OCI-LY1 (cell line): Measurements from ENCODE around the gene MEI1.

Source experiments
- H2AFZ ChIP-seq: fragments of 200-600 bp; sonication (generic), shearing (Covaris generic); 2 replicates; pipeline ENCODE4 v1.6.0; 2014; ENCODE audit warnings: antibody characterized with exemption, mild to moderate bottlenecking, low read length
- H3F3A ChIP-seq: fragments of 200-600 bp; sonication (generic), shearing (Covaris generic); 2 replicates; pipeline ENCODE4 v1.6.0; 2014; ENCODE audit warnings: mild to moderate bottlenecking, antibody characterized with exemption, low read length, moderate library complexity; ENCODE audit not compliant: insufficient read depth
- H3K27ac ChIP-seq: fragments of 200-600 bp; sonication (generic); 2 replicates; pipeline ENCODE4 v1.5.1; 2014; ENCODE audit warnings: low read length, mixed run types, mild to moderate bottlenecking, low read depth; ENCODE audit not compliant: poor library complexity, severe bottlenecking
- H3K27me3 ChIP-seq: fragments of 200-600 bp; sonication (generic); 2 replicates; pipeline ENCODE4 v1.6.0; 2014; ENCODE audit warnings: antibody characterized with exemption, mild to moderate bottlenecking, low read length, moderate library complexity; ENCODE audit not compliant: insufficient read depth
- H3K36me3 ChIP-seq: fragments of 200-600 bp; sonication (generic); 2 replicates; pipeline ENCODE4 v1.6.1; 2014; ENCODE audit warnings: mild to moderate bottlenecking, antibody characterized with exemption, low read length, moderate library complexity, mixed read lengths; ENCODE audit not compliant: insufficient read depth
- H3K4me1 ChIP-seq: fragments of 200-600 bp; sonication (generic); 2 replicates; pipeline ENCODE4 v1.5.1; 2014; ENCODE audit warnings: mild to moderate bottlenecking, low read length, moderate library complexity; ENCODE audit not compliant: insufficient read depth, severe bottlenecking
- H3K4me2 ChIP-seq: fragments of 200-600 bp; sonication (generic), shearing (Covaris generic); 2 replicates; pipeline ENCODE4 v1.6.1; 2014; ENCODE audit warnings: low read length
- H3K4me3 ChIP-seq: fragments of 200-600 bp; sonication (generic); 2 replicates; pipeline ENCODE4 v1.5.1; 2014; ENCODE audit warnings: low read length, low read depth, mild to moderate bottlenecking, mixed read lengths; ENCODE audit not compliant: poor library complexity, severe bottlenecking
- H3K79me2 ChIP-seq: fragments of 200-600 bp; shearing (Covaris generic); 2 replicates; pipeline ENCODE4 v1.6.1; 2016; ENCODE audit warnings: mixed run types, low read length, mixed read lengths; ENCODE audit not compliant: insufficient read depth
- H3K9ac ChIP-seq: fragments of 200-600 bp; sonication (generic), shearing (Covaris generic); 2 replicates; pipeline ENCODE4 v1.6.1; 2014; ENCODE audit warnings: mild to moderate bottlenecking, low read length, mixed read lengths
- H3K9me2 ChIP-seq: fragments of 200-600 bp; sonication (generic), shearing (Covaris generic); 2 replicates; pipeline ENCODE4 v1.6.1; 2014; ENCODE audit warnings: low read depth, mild to moderate bottlenecking, low read length, mixed read lengths
- H3K9me3 ChIP-seq: fragments of 200-600 bp; shearing (Covaris generic); 2 replicates; pipeline ENCODE4 v1.6.1; 2014; ENCODE audit warnings: low read length, mixed read lengths
- H4K20me1 ChIP-seq: fragments of 200-600 bp; sonication (generic), shearing (Covaris generic); 2 replicates; pipeline ENCODE4 v1.6.0; 2016; ENCODE audit warnings: mild to moderate bottlenecking, low read length; ENCODE audit not compliant: insufficient read depth
- EZH2 ChIP-seq: fragments of 200-600 bp; sonication (generic), shearing (Covaris generic); IDR thresholded peaks from 2 replicates; pipeline ENCODE4 v1.8.0; 2017; ENCODE audit warnings: borderline replicate concordance, mixed run types, mild to moderate bottlenecking, antibody characterized with exemption, low read length, moderate library complexity, mixed read lengths
- TF ChIP-seq, protein P1 (sequence below): fragments of 200-600 bp; sonication (generic), shearing (Covaris generic); IDR thresholded peaks from 2 replicates; pipeline ENCODE4 v1.5.1; 2017; ENCODE audit warnings: mild to moderate bottlenecking, antibody characterized with exemption, low read length, moderate library complexity, mixed read lengths

The MEI1 gene

DNA sequence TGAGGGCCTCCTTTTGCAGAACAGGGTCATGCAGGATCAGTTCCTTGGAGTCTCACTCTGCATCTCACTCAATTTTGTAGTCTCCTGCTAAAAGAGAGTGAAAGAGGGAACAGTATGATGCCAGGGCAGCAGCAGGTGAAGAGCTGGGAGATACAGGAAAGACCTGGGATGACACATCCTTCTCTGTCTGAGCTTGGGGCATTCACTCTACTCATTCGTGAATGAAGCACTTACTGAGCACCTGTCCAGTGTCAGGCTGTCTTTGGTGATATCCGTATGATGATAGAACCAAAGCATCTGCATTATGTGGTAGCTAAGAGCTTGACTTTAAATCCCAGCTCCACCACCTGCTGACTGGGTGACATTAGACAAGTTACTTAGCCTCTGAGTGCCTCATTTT is 148.0 kb downstream of the MEI1 start:
- peaks cover 99% of the 10 kb centered on the region for H3K79me2 ChIP-seq
- H3K9me3 ChIP-seq = no peaks in the 10 kb centered on the region
- peak overlapping the region; percentile 34 for H3K4me3 ChIP-seq
- no peaks in the 10 kb centered on the region for H3K9me2 ChIP-seq
- peak overlapping the region; percentile 38; the same call in 1 of the 2 replicates for H3K9ac ChIP-seq
- no peak for TF ChIP-seq EZH2
- TF ChIP-seq, protein P1, sequence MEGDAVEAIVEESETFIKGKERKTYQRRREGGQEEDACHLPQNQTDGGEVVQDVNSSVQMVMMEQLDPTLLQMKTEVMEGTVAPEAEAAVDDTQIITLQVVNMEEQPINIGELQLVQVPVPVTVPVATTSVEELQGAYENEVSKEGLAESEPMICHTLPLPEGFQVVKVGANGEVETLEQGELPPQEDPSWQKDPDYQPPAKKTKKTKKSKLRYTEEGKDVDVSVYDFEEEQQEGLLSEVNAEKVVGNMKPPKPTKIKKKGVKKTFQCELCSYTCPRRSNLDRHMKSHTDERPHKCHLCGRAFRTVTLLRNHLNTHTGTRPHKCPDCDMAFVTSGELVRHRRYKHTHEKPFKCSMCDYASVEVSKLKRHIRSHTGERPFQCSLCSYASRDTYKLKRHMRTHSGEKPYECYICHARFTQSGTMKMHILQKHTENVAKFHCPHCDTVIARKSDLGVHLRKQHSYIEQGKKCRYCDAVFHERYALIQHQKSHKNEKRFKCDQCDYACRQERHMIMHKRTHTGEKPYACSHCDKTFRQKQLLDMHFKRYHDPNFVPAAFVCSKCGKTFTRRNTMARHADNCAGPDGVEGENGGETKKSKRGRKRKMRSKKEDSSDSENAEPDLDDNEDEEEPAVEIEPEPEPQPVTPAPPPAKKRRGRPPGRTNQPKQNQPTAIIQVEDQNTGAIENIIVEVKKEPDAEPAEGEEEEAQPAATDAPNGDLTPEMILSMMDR = no peak
- H4K20me1 ChIP-seq = no peaks in the 10 kb centered on the region
- peaks cover 76% of the 10 kb centered on the region for H3K36me3 ChIP-seq
- H3K27ac ChIP-seq = peak overlapping the region; percentile 55
- peaks cover 66% of the 10 kb centered on the region for H3K4me1 ChIP-seq
- H3K4me2 ChIP-seq = peak overlapping the region; percentile 59
- no peaks in the 10 kb centered on the region for H3F3A ChIP-seq
- H3K27me3 ChIP-seq = no peaks in the 10 kb centered on the region
- no peak overlapping the region for H2AFZ ChIP-seq

DNA sequence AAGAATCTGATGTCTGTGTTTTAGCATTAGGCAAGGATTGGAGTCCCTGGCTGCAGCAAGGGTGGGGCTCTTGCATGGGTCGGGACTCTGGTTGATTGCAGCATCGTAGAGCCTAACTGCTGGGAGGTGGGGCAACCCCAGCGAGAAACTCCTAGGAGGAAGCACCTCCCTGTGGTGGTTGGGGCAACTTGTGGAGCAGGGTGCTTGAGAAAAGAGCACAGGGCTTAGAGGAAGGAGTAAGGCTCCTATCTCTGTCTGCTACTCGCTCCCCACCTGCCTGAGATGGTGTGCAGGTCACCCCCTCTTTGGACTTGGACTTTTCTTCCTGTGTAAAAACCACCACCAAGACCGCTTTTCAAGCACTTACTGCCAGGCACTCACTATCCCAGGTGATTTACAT is 149.2 kb downstream of the MEI1 start:
- peaks cover 99% of the 10 kb centered on the region for H3K79me2 ChIP-seq

More for the DNA sequence above, 149.2 kb downstream of the MEI1 start:
- Histone ChIP-seq H3K4me2 (peak overlapping the region; percentile 2; the same call in 1 of the 2 replicates), H3K27me3 (no peaks in the 10 kb centered on the region), H3K4me1 (peaks cover 66% of the 10 kb centered on the region), H4K20me1 (no peaks in the 10 kb centered on the region), H2AFZ (no peak overlapping the region), H3K9me2 (no peaks in the 10 kb centered on the region), H3K36me3 (peaks cover 76% of the 10 kb centered on the region), H3K4me3 (no peak overlapping the region), H3F3A (no peaks in the 10 kb centered on the region), H3K27ac (peak overlapping the region; percentile 52), H3K9me3 (no peaks in the 10 kb centered on the region), H3K9ac (no peak overlapping the region)
- no peak for TF ChIP-seq EZH2
- TF ChIP-seq, protein P1 = no peak
